Fibroblast of lung (primary cell): ENCODE data around the gene CP. TPM values are rescaled to one million over a fixed set of nuclear protein-coding genes. Genes with fewer than 3 reads are reported as not detected.

ENCODE experiments used
- DNase-seq, 2 donors: peaks; one replicate each; pipeline versions ENCODE4 v3.0.0 to v3.0.0-alpha.2; 2010; ENCODE audit warnings: low read depth in 2 of 2
- H2AFZ ChIP-seq: 2 replicates; pipeline ENCODE4 v1.5.1; 2012; ENCODE audit warnings: low read length, control low read depth, inconsistent platforms
- H3K27ac ChIP-seq: 2 replicates; pipeline ENCODE4 v1.5.1; 2011; ENCODE audit warnings: low read length, control low read depth; ENCODE audit not compliant: insufficient read depth
- H3K27me3 ChIP-seq: 2 replicates; pipeline ENCODE4 v1.5.1; 2011; ENCODE audit warnings: mild to moderate bottlenecking, low read length; ENCODE audit not compliant: control insufficient read depth, insufficient read depth
- H3K36me3 ChIP-seq: 2 replicates; pipeline ENCODE4 v1.5.1; 2011; ENCODE audit warnings: low read length; ENCODE audit not compliant: control insufficient read depth, insufficient read depth
- H3K4me1 ChIP-seq: 2 replicates; pipeline ENCODE4 v1.5.1; 2011; ENCODE audit warnings: low read length; ENCODE audit not compliant: control insufficient read depth, insufficient read depth; ENCODE audit errors: extremely low read depth
- H3K4me2 ChIP-seq: 2 replicates; pipeline ENCODE4 v1.5.1; 2011; ENCODE audit warnings: low read length, control low read depth; ENCODE audit not compliant: insufficient read depth; ENCODE audit errors: extremely low read depth
- H3K4me3 ChIP-seq, 4 experiments: fragments of 200-600 bp in 1 of 4; sonication (generic) in 1 of 4; replicated peaks in 1 of 4; 2 replicates each; pipeline ENCODE4 v1.5.1; 2011 to 2016; ENCODE audit warnings: low read length in 4 of 4, low read depth in 3 of 4, mild to moderate bottlenecking in 3 of 4, control low read depth in 2 of 4, inconsistent platforms in 1 of 4, mixed read lengths in 1 of 4; ENCODE audit not compliant: insufficient read depth in 1 of 4; ENCODE audit errors: control extremely low read depth in 1 of 4
- H3K79me2 ChIP-seq: 2 replicates; pipeline ENCODE4 v1.5.1; 2012; ENCODE audit warnings: mild to moderate bottlenecking, low read length, inconsistent platforms; ENCODE audit not compliant: control insufficient read depth, insufficient read depth
- H3K9ac ChIP-seq: 2 replicates; pipeline ENCODE4 v1.5.1; 2011; ENCODE audit warnings: mild to moderate bottlenecking, low read length, control low read depth; ENCODE audit not compliant: insufficient read depth
- H3K9me3 ChIP-seq: 2 replicates; pipeline ENCODE4 v1.5.1; 2012; ENCODE audit warnings: low read depth, low read length; ENCODE audit not compliant: control insufficient read depth, insufficient read depth
- H4K20me1 ChIP-seq: 2 replicates; pipeline ENCODE4 v1.5.1; 2011; ENCODE audit warnings: low read length; ENCODE audit not compliant: control insufficient read depth, insufficient read depth; ENCODE audit errors: extremely low read depth
- CTCF ChIP-seq, 2 donors: IDR thresholded peaks in 1 of 2; conservative IDR thresholded peaks in 1 of 2; 1 replicate in 1 of 2; 2 replicates in 1 of 2; pipeline ENCODE4 v1.5.1; 2011 to 2012; ENCODE audit warnings: low read length in 2 of 2, control low read depth in 1 of 2, inconsistent platforms in 1 of 2, low read depth in 1 of 2, mild to moderate bottlenecking in 1 of 2
- EZH2 ChIP-seq: IDR thresholded peaks from 2 replicates; pipeline ENCODE4 v1.5.1; 2012; ENCODE audit warnings: low read length, control low read depth, mild to moderate bottlenecking; ENCODE audit errors: missing control alignments
- polyA plus RNA-seq, 2 donors: library from polyadenylated mRNA; depleted of rRNA in 1 of 2; stranded (reverse) in 1 of 2; unstranded in 1 of 2; fragments of >200 nt; gene quantifications; 2 replicates each; pipeline ENCODE4 v1.2.1, GENCODE V29; 2011 to 2012; ENCODE audit warnings: missing spikeins in 1 of 2
- total RNA-seq: library from RNA; depleted of rRNA; stranded (reverse); fragments of >200 nt; gene quantifications from 2 replicates; pipeline ENCODE4 v1.2.1, GENCODE V29; 2014

CP gene
- total and polyA plus RNA-seq, 2 donors (not counting 1 experiment from before 2014, with no cell fraction given): 0.03 TPM; not detected in 1

DNA sequence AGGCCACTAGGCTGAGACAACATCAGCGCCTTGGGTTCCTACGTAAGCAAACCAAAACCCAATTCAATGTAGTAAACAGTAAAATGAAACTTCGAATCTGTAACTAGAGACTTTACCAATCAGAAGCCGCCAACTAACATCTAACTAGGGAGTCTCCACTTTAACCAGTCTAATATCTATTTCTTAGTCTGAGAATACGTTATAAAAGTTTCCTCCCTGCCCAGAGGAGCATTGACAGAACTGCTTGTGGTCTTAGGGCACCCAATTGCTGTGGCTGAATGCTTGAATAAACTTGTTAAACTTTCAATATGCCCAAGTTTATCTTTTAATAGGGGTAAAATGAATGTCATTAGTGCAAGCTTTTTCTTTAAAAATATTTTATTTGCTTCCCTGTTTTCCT is 4.3 kb downstream of the CP start:
- no peak for TF ChIP-seq CTCF (conservative IDR thresholded peaks at IDR 0.05 in 1 of 2, IDR thresholded peaks at IDR 0.05 in 1 of 2; ENCODE audit: low read depth in 1 of 2, low read length in 2 of 2)
- no peak for TF ChIP-seq EZH2
- H4K20me1 ChIP-seq: no peaks in the 10 kb centered on the region
- DNase-seq: no peak
- no peaks in the 10 kb centered on the region for H3K9me3 ChIP-seq
- no peak overlapping the region for H3K9ac ChIP-seq
- no peaks in the 10 kb centered on the region for H3K4me1 ChIP-seq
- H2AFZ ChIP-seq: no peak overlapping the region
- H3K4me3 ChIP-seq: no peak overlapping the region
- no peak overlapping the region for H3K4me2 ChIP-seq
- no peaks in the 10 kb centered on the region for H3K27me3 ChIP-seq
- H3K36me3 ChIP-seq: no peaks in the 10 kb centered on the region
- no peaks in the 10 kb centered on the region for H3K79me2 ChIP-seq
- H3K27ac ChIP-seq: no peak overlapping the region

DNA sequence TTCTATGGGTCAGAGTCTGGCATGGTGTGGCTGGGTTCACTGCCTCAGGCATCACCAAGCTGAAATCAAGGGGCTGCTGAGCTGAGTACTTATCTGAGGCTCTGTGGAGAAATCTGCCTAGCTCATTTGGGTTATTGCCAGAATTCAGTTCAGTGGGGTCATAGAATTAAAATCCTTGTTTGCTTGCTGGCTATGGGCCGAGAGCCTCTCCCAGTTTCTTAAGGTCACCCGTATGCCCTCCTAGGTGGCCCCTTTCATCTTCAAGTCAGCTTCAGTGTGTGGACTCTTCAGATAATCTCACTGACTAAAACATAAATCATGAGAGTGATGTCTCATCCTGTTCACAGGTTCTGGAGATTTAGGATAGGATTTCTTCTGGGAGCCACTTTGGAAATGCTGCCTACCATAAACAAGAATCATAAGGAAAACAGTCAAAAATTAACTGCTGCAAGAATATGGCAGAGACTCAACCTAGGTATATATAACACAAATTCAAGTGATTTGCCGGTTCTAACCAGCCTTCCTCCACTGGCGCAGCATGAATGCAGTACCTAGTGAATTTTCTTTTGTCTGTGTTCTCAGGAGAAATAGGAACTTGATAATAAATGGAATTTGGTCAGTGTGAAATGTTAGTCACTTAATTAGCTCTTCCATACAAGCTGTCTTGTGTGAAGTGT is 5.3 kb downstream of the CP start:
- peak; percentile 14 to 21 for DNase-seq
- TF ChIP-seq CTCF (conservative IDR thresholded peaks at IDR 0.05 in 1 of 2, IDR thresholded peaks at IDR 0.05 in 1 of 2; ENCODE audit: low read depth in 1 of 2, low read length in 2 of 2) (no peak), EZH2 (no peak)
- Histone ChIP-seq H3K4me3 (no peak overlapping the region), H3K9me3 (no peaks in the 10 kb centered on the region), H4K20me1 (no peaks in the 10 kb centered on the region), H3K4me1 (no peaks in the 10 kb centered on the region), H3K9ac (no peak overlapping the region), H3K27me3 (no peaks in the 10 kb centered on the region), H3K79me2 (no peaks in the 10 kb centered on the region), H2AFZ (no peak overlapping the region), H3K36me3 (no peaks in the 10 kb centered on the region), H3K27ac (no peak overlapping the region), H3K4me2 (no peak overlapping the region)

DNA sequence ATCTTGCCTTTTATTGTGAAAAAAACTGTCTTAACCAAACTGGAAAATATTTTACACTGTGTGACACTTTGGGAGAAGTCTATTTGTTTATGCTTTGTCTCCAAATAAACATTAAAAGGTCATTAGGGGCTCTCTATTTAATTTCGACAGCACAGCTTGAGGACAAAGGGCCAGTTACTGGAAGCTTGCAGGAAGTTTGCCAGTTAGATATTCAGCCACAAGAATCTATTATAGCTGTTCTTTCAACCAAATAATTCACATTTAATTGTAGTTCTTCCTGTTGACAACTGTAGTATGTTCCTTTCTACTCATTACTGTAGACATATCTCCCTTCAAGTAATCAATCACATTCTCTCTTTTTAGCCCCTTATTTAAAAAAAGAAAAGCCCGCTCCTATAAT is 6.1 kb downstream of the CP start:
- no peak overlapping the region for H3K9ac ChIP-seq
- H3K4me2 ChIP-seq: no peak overlapping the region
- TF ChIP-seq EZH2 (no peak), CTCF (conservative IDR thresholded peaks at IDR 0.05 in 1 of 2, IDR thresholded peaks at IDR 0.05 in 1 of 2; ENCODE audit: low read depth in 1 of 2, low read length in 2 of 2) (no peak)
- no peaks in the 10 kb centered on the region for H3K4me1 ChIP-seq
- H3K4me3 ChIP-seq: no peak overlapping the region
- no peak overlapping the region for H3K27ac ChIP-seq
- peak; percentile 44 to 65 for DNase-seq
- no peaks in the 10 kb centered on the region for H3K27me3 ChIP-seq
- H3K36me3 ChIP-seq: no peaks in the 10 kb centered on the region
- H4K20me1 ChIP-seq: no peaks in the 10 kb centered on the region
- H3K79me2 ChIP-seq: no peaks in the 10 kb centered on the region
- H2AFZ ChIP-seq: no peak overlapping the region
- H3K9me3 ChIP-seq: no peaks in the 10 kb centered on the region
